Measurements from ENCODE around the gene ATP8B1. TPM values are rescaled to one million over a fixed set of nuclear protein-coding genes. Genes with fewer than 3 reads are reported as not detected.

Gene ATP8B1
- total and polyA plus RNA-seq, 2 of the 8 experiments (the other 6 are each of a cell fraction or from before 2014, with no cell fraction given): 1.1 to 4.6 TPM

DNA sequence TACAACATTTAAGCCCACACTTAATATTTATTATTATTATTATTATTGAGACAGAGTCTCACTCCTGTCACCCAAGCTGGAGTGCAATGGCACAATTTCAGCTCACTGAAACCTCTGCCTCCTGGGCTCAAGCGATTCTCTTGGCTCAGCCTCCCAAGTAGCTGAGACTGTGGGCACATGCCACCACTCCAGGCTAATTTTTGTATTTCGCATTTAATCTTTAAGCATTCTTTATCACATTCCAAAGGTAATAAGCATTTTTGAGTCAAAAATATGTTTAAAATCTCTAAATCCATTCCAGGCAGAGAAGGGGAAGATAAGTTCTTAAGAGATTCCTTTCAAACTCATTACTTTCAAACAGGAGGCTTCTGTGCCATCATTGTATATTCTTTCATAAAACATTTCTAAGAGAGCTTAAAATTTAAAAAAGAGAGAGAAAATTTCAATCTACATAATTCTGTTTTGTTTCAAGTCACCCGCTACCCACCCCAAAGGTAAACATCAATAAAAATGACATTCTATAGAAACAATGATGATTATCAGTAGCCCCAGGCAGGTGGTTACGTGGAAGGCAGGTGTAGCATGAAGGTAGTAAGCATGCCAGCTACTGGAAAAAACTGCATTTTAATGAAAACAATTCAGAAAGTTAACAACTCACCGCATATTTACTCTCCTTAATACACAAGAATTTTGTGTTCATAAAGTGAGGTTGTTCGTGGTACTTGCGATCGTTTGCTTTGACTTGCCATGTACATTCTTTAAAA is 97.1 kb downstream of the ATP8B1 start:
- Histone ChIP-seq H3K9ac (replicated peaks in 1 of 4; ENCODE audit: extremely low read depth in 1 of 4, low read depth in 3 of 4, low read length in 3 of 4) (no peak overlapping the region), H4K20me1 (replicated peaks in 1 of 2; ENCODE audit: control insufficient read depth in 1 of 2, insufficient read depth in 2 of 2, low read length in 2 of 2) (no peaks in the 10 kb centered on the region), H2BK15ac (ENCODE audit: low read length) (no peak overlapping the region), H3K9me3 (ENCODE audit: insufficient read depth in 2 of 2, low read depth in 1 of 2, low read length in 1 of 2) (no peaks in the 10 kb centered on the region), H3K56ac (replicated peaks; ENCODE audit: insufficient read length, low read depth, low read length) (no peak overlapping the region), H2BK12ac (ENCODE audit: low read depth, low read length) (no peak overlapping the region), H3K4me2 (ENCODE audit: insufficient read depth in 1 of 2, low read depth in 2 of 2, low read length in 2 of 2) (no peak overlapping the region), H2BK120ac (replicated peaks; ENCODE audit: low read depth, low read length) (no peak overlapping the region), H2BK5ac (ENCODE audit: low read depth, low read length) (no peak overlapping the region), H3K27ac (ENCODE audit: low read depth, low read length) (no peak overlapping the region), H3K79me1 (ENCODE audit: low read depth, low read length) (no peaks in the 10 kb centered on the region), H3K36me3 (ENCODE audit: control insufficient read depth in 2 of 4, insufficient read depth in 4 of 4, low read length in 3 of 4) (no peaks in the 10 kb centered on the region), H3K23ac (ENCODE audit: insufficient read length) (no peak overlapping the region), H3K27me3 (replicated peaks in 1 of 4; ENCODE audit: control insufficient read depth in 3 of 4, extremely low read depth in 1 of 4, insufficient read depth in 3 of 4, low read length in 3 of 4) (no peaks in the 10 kb centered on the region), H4K8ac (ENCODE audit: extremely low read depth, insufficient read depth, low read length) (no peak overlapping the region), H2BK20ac (ENCODE audit: low read length) (no peak overlapping the region), H2AK5ac (ENCODE audit: low read depth, low read length) (no peak overlapping the region), H3K14ac (ENCODE audit: insufficient read length) (no peak overlapping the region), H3K4me1 (replicated peaks in 1 of 4; ENCODE audit: control insufficient read depth in 3 of 4, insufficient read depth in 4 of 4, low read length in 3 of 4) (no peaks in the 10 kb centered on the region), H4K5ac (ENCODE audit: insufficient read length, low read depth, low read length) (no peak overlapping the region), H3K18ac (ENCODE audit: extremely low read depth, low read length) (no peak overlapping the region), H3K79me2 (ENCODE audit: control insufficient read depth in 1 of 2, insufficient read depth in 2 of 2, low read length in 2 of 2) (no peaks in the 10 kb centered on the region), H2AFZ (ENCODE audit: low read length) (no peak overlapping the region), H3K4me3 (ENCODE audit: extremely low read depth in 1 of 4, insufficient read depth in 2 of 4, low read depth in 3 of 4, low read length in 4 of 4) (no peak overlapping the region), H3K4ac (replicated peaks; ENCODE audit: insufficient read length, low read depth, low read length) (no peak overlapping the region), H4K91ac (replicated peaks; ENCODE audit: insufficient read length, low read length) (no peak overlapping the region), H3K23me2 (ENCODE audit: low read depth, low read length) (no peaks in the 10 kb centered on the region; the same call in 1 of the 2 replicates)
- DNase-seq (ENCODE audit: low read depth in 1 of 2, low spot score in 2 of 2): no peak
- no peak for FAIRE-seq
- TF ChIP-seq BACH1 (IDR thresholded peaks at IDR 0.05; ENCODE audit: low read length): no peak
- WGBS, 2 experiments (ENCODE audit: extremely low coverage in 1 of 2, insufficient coverage in 1 of 2, insufficient read length in 1 of 2, insufficient replicate concordance in 2 of 2, low coverage in 1 of 2, low lambda C conversion rate in 2 of 2, missing lambda C conversion rate in 1 of 2): 90% methylated on average over 8 of the region's 8 CpGs; no CpG with 5 or more reads in 1 of the 2 experiments
- ChIA-PET CTCF (ENCODE audit: partially characterized antibody) (interaction anchor here (0.9 kb wide), 1 partner anchor 29 kb away, joined by 3 read pairs; no protein-coding TSS in a partner anchor), POLR2A (ENCODE audit: partially characterized antibody) (no interaction called here)

Measured in H1 (cell line).